ENCODE measurements around the gene NTNG2. TPM values are rescaled to one million over a fixed set of nuclear protein-coding genes. Genes with fewer than 3 reads are reported as not detected.
"Not testable (repeated sequence)": the region's sequence is repeated elsewhere in the genome, so short reads cannot be mapped to it uniquely, and the experiment has no call there.

The NTNG2 gene
- total RNA-seq (2014; rRNA removed; shearing (Covaris generic)): 0.37 and 0.67 TPM in 2 replicates
- 2.4 and 4.7 TPM in 2 replicates for polyA plus RNA-seq (2015; cell fraction: cytosol; rRNA removed)
- 5.2 and 11.2 TPM in 2 replicates for polyA plus RNA-seq (2015; cell fraction: nucleus; rRNA removed)

GRCh38 chr9:132161743-132162184, at the start of gene NTNG2:
Gene NTNG2 (plus strand): TSS chr9:132162058. CDS start chr9:132166832, 4,774 bp downstream.
- in situ Hi-C loops (cut with HindIII; ENCODE audit: low pct_unique_long_range_greater_than_20kb, low sequenced_read_pairs): loop anchor here (25.0 kb wide), 1 partner anchor 101 kb away; no protein-coding TSS in a partner anchor
- no peak for DNase-seq (ENCODE audit: low read depth, low spot score)

GRCh38 chr9:132114102-132114707, 47.7 kb upstream of the NTNG2 start:
- in situ Hi-C loops (cut with HindIII; ENCODE audit: low pct_unique_long_range_greater_than_20kb, low sequenced_read_pairs): no loop called here
- DNase-seq (ENCODE audit: low read depth, low spot score): peak; percentile 49

- DNase-seq (ENCODE audit: low read depth, low spot score): no peak
- in situ Hi-C loops (cut with HindIII; ENCODE audit: low pct_unique_long_range_greater_than_20kb, low sequenced_read_pairs): no loop called here
Measured at GRCh38 chr9:132116583-132116982, 45.3 kb upstream of the NTNG2 start.

GRCh38 chr9:132117694-132118093, 44.2 kb upstream of the NTNG2 start:
- in situ Hi-C loops (cut with HindIII; ENCODE audit: low pct_unique_long_range_greater_than_20kb, low sequenced_read_pairs): no loop called here
- no peak for DNase-seq (ENCODE audit: low read depth, low spot score)

- DNase-seq (ENCODE audit: low read depth, low spot score): no peak
- in situ Hi-C loops (cut with HindIII; ENCODE audit: low pct_unique_long_range_greater_than_20kb, low sequenced_read_pairs): no loop called here
Measured at GRCh38 chr9:132121021-132121420, 40.8 kb upstream of the NTNG2 start.

GRCh38 chr9:132124800-132125199, 37.1 kb upstream of the NTNG2 start:
- in situ Hi-C loops (cut with HindIII; ENCODE audit: low pct_unique_long_range_greater_than_20kb, low sequenced_read_pairs): no loop called here
- no peak for DNase-seq (ENCODE audit: low read depth, low spot score)

- in situ Hi-C loops (cut with HindIII; ENCODE audit: low pct_unique_long_range_greater_than_20kb, low sequenced_read_pairs): no loop called here
- DNase-seq (ENCODE audit: low read depth, low spot score): no peak
Measured at GRCh38 chr9:132125361-132125760, 36.5 kb upstream of the NTNG2 start.

- DNase-seq (ENCODE audit: low read depth, low spot score): no peak
- in situ Hi-C loops (cut with HindIII; ENCODE audit: low pct_unique_long_range_greater_than_20kb, low sequenced_read_pairs): no loop called here
Measured at GRCh38 chr9:132125944-132126679, 35.7 kb upstream of the NTNG2 start.

GRCh38 chr9:132126680-132127236, 35.1 kb upstream of the NTNG2 start:
- in situ Hi-C loops (cut with HindIII; ENCODE audit: low pct_unique_long_range_greater_than_20kb, low sequenced_read_pairs): no loop called here
- no peak for DNase-seq (ENCODE audit: low read depth, low spot score)

GRCh38 chr9:132127888-132128534, 33.8 kb upstream of the NTNG2 start:
- in situ Hi-C loops (cut with HindIII; ENCODE audit: low pct_unique_long_range_greater_than_20kb, low sequenced_read_pairs): no loop called here
- no peak for DNase-seq (ENCODE audit: low read depth, low spot score)

GRCh38 chr9:132129535-132129934, 32.3 kb upstream of the NTNG2 start:
- no peak for DNase-seq (ENCODE audit: low read depth, low spot score)
- in situ Hi-C loops (cut with HindIII; ENCODE audit: low pct_unique_long_range_greater_than_20kb, low sequenced_read_pairs): no loop called here

GRCh38 chr9:132134085-132134484, 27.8 kb upstream of the NTNG2 start:
- DNase-seq (ENCODE audit: low read depth, low spot score); in situ Hi-C loops (cut with HindIII; ENCODE audit: low pct_unique_long_range_greater_than_20kb, low sequenced_read_pairs): not testable (repeated sequence)

- peak; percentile 28 for DNase-seq (ENCODE audit: low read depth, low spot score)
- in situ Hi-C loops (cut with HindIII; ENCODE audit: low pct_unique_long_range_greater_than_20kb, low sequenced_read_pairs): no loop called here
Measured at GRCh38 chr9:132135456-132135855, 26.4 kb upstream of the NTNG2 start.

- no peak for DNase-seq (ENCODE audit: low read depth, low spot score)
- in situ Hi-C loops (cut with HindIII; ENCODE audit: low pct_unique_long_range_greater_than_20kb, low sequenced_read_pairs): no loop called here
Measured at GRCh38 chr9:132136151-132136780, 25.6 kb upstream of the NTNG2 start.

- DNase-seq (ENCODE audit: low read depth, low spot score): peak; percentile 54
- in situ Hi-C loops (cut with HindIII; ENCODE audit: low pct_unique_long_range_greater_than_20kb, low sequenced_read_pairs): no loop called here
Measured at GRCh38 chr9:132141344-132141947, 20.4 kb upstream of the NTNG2 start.

GRCh38 chr9:132141948-132142594, 19.8 kb upstream of the NTNG2 start:
- in situ Hi-C loops (cut with HindIII; ENCODE audit: low pct_unique_long_range_greater_than_20kb, low sequenced_read_pairs): no loop called here
- DNase-seq (ENCODE audit: low read depth, low spot score): peak; percentile 19

GRCh38 chr9:132142924-132143323, 18.9 kb upstream of the NTNG2 start:
- in situ Hi-C loops (cut with HindIII; ENCODE audit: low pct_unique_long_range_greater_than_20kb, low sequenced_read_pairs): no loop called here
- DNase-seq (ENCODE audit: low read depth, low spot score): no peak

All from SK-MEL-5 (cell line).